Endometrium (tissue), 2 donors: ENCODE results near the gene TENT4A.
"Not testable (repeated sequence)": the region's sequence is repeated elsewhere in the genome, so short reads cannot be mapped to it uniquely, and the experiment has no call there.

Experiments used
- FAIRE-seq: peaks from 2 replicates; lab custom pipeline; 2012; peaks lifted over from hg19 to GRCh38; lab: Jason Lieb, UNC
- donor health status: control.
- donor health status: control.

TENT4A gene

GRCh38 chr5:6713274-6714225 is at the start of gene TENT4A:
Gene TENT4A (plus strand): TSS chr5:6713432. CDS start chr5:6713984, 552 bp downstream.
- no peak for FAIRE-seq

GRCh38 chr5:6666762-6667161 is 46.5 kb upstream of the TENT4A start:
- FAIRE-seq = no peak

- no peak for FAIRE-seq
These were observed 45.6 kb upstream of the TENT4A start for GRCh38 chr5:6667648-6668047.

- FAIRE-seq = not testable (repeated sequence)
These were observed 44.5 kb upstream of the TENT4A start for GRCh38 chr5:6668717-6669116.

GRCh38 chr5:6673031-6673430 is 40.2 kb upstream of the TENT4A start:
- no peak for FAIRE-seq

- peak; percentile 8 for FAIRE-seq
These were observed 39.3 kb upstream of the TENT4A start for GRCh38 chr5:6673963-6674362.

GRCh38 chr5:6674421-6674820 is 38.8 kb upstream of the TENT4A start:
- FAIRE-seq = no peak

- no peak for FAIRE-seq
These were observed 38.3 kb upstream of the TENT4A start for GRCh38 chr5:6674886-6675285.

- no peak for FAIRE-seq
These were observed 37.3 kb upstream of the TENT4A start for GRCh38 chr5:6675784-6676491.

GRCh38 chr5:6676702-6677101 is 36.5 kb upstream of the TENT4A start:
- no peak for FAIRE-seq

GRCh38 chr5:6678385-6678784 is 34.8 kb upstream of the TENT4A start:
- FAIRE-seq = no peak

GRCh38 chr5:6680922-6681321 is 32.3 kb upstream of the TENT4A start:
- FAIRE-seq = no peak

- no peak for FAIRE-seq
These were observed 31.6 kb upstream of the TENT4A start for GRCh38 chr5:6681682-6682081.

GRCh38 chr5:6682239-6682638 is 31.0 kb upstream of the TENT4A start:
- FAIRE-seq = no peak

GRCh38 chr5:6683241-6683640 is 30.0 kb upstream of the TENT4A start:
- no peak for FAIRE-seq

- FAIRE-seq = no peak
These were observed 29.2 kb upstream of the TENT4A start for GRCh38 chr5:6684075-6684474.

GRCh38 chr5:6686501-6686900 is 26.7 kb upstream of the TENT4A start:
- FAIRE-seq = no peak

- FAIRE-seq = no peak
These were observed 26.3 kb upstream of the TENT4A start for GRCh38 chr5:6686915-6687409.

- no peak for FAIRE-seq
These were observed 25.7 kb upstream of the TENT4A start for GRCh38 chr5:6687505-6687904.

- no peak for FAIRE-seq
These were observed 20.3 kb upstream of the TENT4A start for GRCh38 chr5:6692906-6693305.

GRCh38 chr5:6698696-6699095 is 14.5 kb upstream of the TENT4A start:
- no peak for FAIRE-seq

GRCh38 chr5:6699357-6699756 is 13.9 kb upstream of the TENT4A start:
- no peak for FAIRE-seq

- FAIRE-seq = no peak
These were observed 13.1 kb upstream of the TENT4A start for GRCh38 chr5:6700074-6700684.
